NT2/D1 (cell line): ENCODE measurements around the gene DCP2.

ENCODE experiments used
- DNase-seq: peaks from one replicate; pipeline ENCODE4 v3.0.0-alpha.2; 2011; ENCODE audit warnings: low read depth, low spot score
- H3K27me3 ChIP-seq: 2 replicates; pipeline ENCODE4 v1.6.0; 2011; ENCODE audit warnings: mild to moderate bottlenecking; ENCODE audit not compliant: insufficient read length, insufficient read depth
- H3K36me3 ChIP-seq: 2 replicates; pipeline ENCODE4 v1.6.1; 2011; ENCODE audit warnings: mild to moderate bottlenecking, low read length, mixed read lengths; ENCODE audit not compliant: insufficient read depth, insufficient read length
- H3K4me1 ChIP-seq: 2 replicates; pipeline ENCODE4 v1.5.1; 2011; ENCODE audit not compliant: insufficient read depth, insufficient read length
- H3K4me3 ChIP-seq: 2 replicates; pipeline ENCODE4 v1.5.1; 2011; ENCODE audit warnings: low read depth; ENCODE audit not compliant: insufficient read length
- H3K9ac ChIP-seq: 2 replicates; pipeline ENCODE4 v1.6.0; 2011; ENCODE audit warnings: low read depth; ENCODE audit not compliant: insufficient read length
- H3K9me3 ChIP-seq: 2 replicates; pipeline ENCODE4 v1.5.1; 2011; ENCODE audit warnings: mild to moderate bottlenecking, low read length; ENCODE audit not compliant: insufficient read depth
- SUZ12 ChIP-seq: IDR thresholded peaks from 2 replicates; pipeline ENCODE4 v1.6.1; 2011; ENCODE audit not compliant: insufficient read length, insufficient read depth; ENCODE audit errors: extremely low read depth
- YY1 ChIP-seq: IDR thresholded peaks from 2 replicates; pipeline ENCODE4 v1.6.1; 2011; ENCODE audit not compliant: insufficient read length, insufficient read depth
- ZNF274 ChIP-seq: IDR thresholded peaks from 2 replicates; pipeline ENCODE4 v1.6.1; 2011; ENCODE audit warnings: mild to moderate bottlenecking, low read depth, low read length

DCP2 gene

DNA sequence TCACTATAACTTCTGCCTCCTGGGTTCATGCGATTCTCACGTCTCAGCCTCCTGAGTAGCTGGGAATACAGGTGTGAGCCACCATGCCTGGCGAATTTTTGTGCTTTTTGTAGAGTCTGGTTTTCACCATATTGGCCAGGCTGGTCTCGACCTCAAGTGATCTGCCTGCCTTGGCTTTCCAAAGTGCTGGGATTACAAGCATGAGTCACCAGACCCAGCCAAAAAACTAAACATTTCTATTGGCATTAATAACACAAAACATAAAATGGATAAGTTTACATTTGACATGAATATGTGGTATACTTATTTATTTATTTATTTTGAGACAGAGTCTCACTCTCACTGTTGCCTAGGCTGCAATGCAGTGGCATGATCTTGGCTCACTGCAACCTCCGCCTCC is 40.9 kb upstream of the DCP2 start:
- H3K4me1 ChIP-seq: no peaks in the 10 kb centered on the region
- H3K9ac ChIP-seq: no peak overlapping the region
- no peak for TF ChIP-seq ZNF274
- no peak for TF ChIP-seq SUZ12
- TF ChIP-seq YY1: no peak
- no peak overlapping the region for H3K4me3 ChIP-seq
- no peaks in the 10 kb centered on the region for H3K27me3 ChIP-seq
- H3K36me3 ChIP-seq: no peaks in the 10 kb centered on the region
- no peak for DNase-seq
- no peaks in the 10 kb centered on the region for H3K9me3 ChIP-seq

DNA sequence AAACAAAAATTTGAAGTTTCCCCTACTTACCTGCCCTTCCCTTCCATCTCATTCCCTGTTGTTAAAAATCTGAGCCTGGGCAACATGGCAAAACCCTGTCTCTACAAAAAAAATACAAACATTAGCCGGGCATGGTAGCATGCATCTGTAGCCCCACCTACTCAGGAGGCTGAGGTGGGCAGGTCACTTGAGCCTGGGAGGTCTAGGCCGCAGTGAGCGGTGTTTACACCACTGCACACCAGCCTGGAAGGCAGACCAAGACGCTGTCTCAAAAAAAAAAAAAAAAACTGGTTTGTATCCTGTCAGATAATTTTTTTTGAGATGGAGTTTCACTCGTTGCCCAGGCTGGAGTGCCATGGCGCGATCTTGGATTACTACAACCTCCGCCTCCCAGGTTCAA is 38.3 kb upstream of the DCP2 start:
- Histone ChIP-seq H3K4me3 (no peak overlapping the region), H3K27me3 (no peaks in the 10 kb centered on the region), H3K9me3 (no peaks in the 10 kb centered on the region), H3K4me1 (no peaks in the 10 kb centered on the region), H3K9ac (no peak overlapping the region), H3K36me3 (no peaks in the 10 kb centered on the region)
- TF ChIP-seq YY1: no peak
- no peak for TF ChIP-seq SUZ12
- TF ChIP-seq ZNF274: no peak
- DNase-seq: no peak

DNA sequence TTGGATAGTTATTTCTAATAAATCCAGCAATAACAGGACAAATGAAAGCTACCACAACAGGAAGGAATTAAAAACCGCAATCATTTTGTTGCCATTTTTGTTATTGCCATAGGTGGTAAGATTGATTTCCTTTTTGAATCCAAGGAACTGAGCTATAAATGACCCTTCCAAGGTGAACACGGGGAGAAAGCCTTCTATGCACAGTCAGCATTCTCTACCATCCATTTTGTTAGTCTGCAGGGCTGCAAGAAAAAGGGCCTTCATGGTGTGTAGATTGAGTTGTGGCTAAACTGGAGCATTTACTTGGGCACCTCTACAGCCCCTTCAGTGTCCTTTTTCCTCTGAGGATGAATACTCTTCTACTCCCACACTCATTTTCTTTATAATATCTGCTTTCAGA is 35.9 kb upstream of the DCP2 start:
- no peak for DNase-seq
- no peaks in the 10 kb centered on the region for H3K9me3 ChIP-seq
- no peak overlapping the region for H3K4me3 ChIP-seq
- TF ChIP-seq SUZ12: no peak
- no peak for TF ChIP-seq ZNF274
- TF ChIP-seq YY1: no peak
- H3K4me1 ChIP-seq: no peaks in the 10 kb centered on the region
- H3K27me3 ChIP-seq: no peaks in the 10 kb centered on the region
- H3K9ac ChIP-seq: no peak overlapping the region
- no peaks in the 10 kb centered on the region for H3K36me3 ChIP-seq

DNA sequence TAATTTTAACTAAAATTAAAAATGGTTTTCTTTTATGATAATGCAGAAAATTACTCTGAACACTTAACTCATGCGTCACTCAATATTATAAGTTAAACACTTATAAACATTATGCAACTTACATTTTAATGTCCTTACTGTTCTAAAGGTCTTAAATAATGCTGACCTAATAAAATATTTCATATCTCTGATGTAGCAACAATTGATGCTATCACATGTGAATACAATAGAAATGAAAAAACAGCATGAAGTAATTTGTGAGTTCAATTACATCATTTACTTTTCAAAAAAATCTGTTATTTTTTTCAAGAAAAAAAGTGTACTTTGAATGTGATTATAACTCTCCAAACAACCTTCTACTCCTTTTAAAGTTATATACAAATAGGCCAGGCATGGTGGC is 28.1 kb upstream of the DCP2 start:
- TF ChIP-seq YY1 (no peak), SUZ12 (no peak), ZNF274 (no peak)
- DNase-seq: no peak

DNA sequence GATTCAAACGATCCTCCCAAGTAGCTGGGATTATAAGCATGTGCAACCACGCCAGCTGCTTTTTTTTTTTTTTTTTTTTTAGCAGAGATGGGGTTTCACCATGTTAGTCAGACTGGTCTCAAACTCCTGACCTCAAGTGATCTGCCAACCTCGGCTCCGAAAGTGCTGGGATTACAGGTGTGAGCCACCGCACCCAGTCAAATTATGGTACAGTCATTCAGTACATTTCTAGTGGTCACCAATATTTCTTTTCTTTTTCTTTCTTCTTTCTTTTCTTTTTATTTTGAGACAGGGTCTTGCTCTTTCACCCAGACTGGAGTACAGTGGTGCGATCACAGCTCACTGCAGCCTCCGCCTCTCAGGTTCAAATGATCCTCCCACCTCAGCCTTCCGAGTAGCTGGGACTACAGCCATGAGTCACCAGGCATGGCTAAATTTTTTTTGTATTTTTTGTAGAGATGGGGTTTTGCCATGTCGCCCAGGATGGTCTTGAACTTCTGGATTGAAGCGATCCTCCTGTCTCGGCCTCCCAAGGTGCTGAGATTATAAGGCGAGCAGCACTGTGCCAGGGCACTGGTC is 25.4 kb upstream of the DCP2 start:
- Histone ChIP-seq H3K4me1 (no peaks in the 10 kb centered on the region), H3K36me3 (no peaks in the 10 kb centered on the region), H3K27me3 (no peaks in the 10 kb centered on the region), H3K4me3 (no peak overlapping the region), H3K9me3 (peaks cover 7% of the 10 kb centered on the region; the same call in 1 of the 2 replicates), H3K9ac (no peak overlapping the region)
- DNase-seq: no peak
- TF ChIP-seq SUZ12 (no peak), ZNF274 (no peak), YY1 (no peak)

More for the DNA sequence above, 28.1 kb upstream of the DCP2 start:
- Histone ChIP-seq H3K27me3 (no peaks in the 10 kb centered on the region), H3K36me3 (no peaks in the 10 kb centered on the region), H3K9ac (no peak overlapping the region), H3K4me3 (no peak overlapping the region), H3K9me3 (0 out of 2 replicates have a peak, but pooled peaks cover 2% of the 10 kb centered on the region), H3K4me1 (no peaks in the 10 kb centered on the region)

DNA sequence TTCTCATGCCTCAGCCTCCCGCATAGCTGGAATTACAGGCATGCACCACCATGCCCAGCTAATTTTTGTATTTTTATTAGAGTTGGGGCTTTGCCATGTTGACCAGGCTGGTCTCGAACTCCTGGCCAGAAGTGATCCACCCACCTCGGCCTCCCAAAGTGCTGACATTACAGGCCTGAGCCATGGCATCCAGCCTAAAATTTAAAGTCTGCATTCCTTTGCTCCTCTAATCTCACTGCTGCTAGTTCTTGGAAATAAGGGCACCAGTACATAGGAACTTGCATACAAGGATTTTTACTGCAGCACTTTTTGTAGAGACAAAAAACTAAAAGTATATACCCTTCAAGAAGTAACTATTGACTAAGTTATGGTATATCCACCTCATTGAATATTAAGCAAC is 20.0 kb upstream of the DCP2 start:
- Histone ChIP-seq H3K4me3 (no peak overlapping the region), H3K4me1 (no peaks in the 10 kb centered on the region), H3K9me3 (peaks cover 7% of the 10 kb centered on the region; the same call in 1 of the 2 replicates), H3K9ac (no peak overlapping the region), H3K36me3 (no peaks in the 10 kb centered on the region), H3K27me3 (no peaks in the 10 kb centered on the region)
- DNase-seq: no peak
- TF ChIP-seq SUZ12 (no peak), ZNF274 (no peak), YY1 (no peak)

DNA sequence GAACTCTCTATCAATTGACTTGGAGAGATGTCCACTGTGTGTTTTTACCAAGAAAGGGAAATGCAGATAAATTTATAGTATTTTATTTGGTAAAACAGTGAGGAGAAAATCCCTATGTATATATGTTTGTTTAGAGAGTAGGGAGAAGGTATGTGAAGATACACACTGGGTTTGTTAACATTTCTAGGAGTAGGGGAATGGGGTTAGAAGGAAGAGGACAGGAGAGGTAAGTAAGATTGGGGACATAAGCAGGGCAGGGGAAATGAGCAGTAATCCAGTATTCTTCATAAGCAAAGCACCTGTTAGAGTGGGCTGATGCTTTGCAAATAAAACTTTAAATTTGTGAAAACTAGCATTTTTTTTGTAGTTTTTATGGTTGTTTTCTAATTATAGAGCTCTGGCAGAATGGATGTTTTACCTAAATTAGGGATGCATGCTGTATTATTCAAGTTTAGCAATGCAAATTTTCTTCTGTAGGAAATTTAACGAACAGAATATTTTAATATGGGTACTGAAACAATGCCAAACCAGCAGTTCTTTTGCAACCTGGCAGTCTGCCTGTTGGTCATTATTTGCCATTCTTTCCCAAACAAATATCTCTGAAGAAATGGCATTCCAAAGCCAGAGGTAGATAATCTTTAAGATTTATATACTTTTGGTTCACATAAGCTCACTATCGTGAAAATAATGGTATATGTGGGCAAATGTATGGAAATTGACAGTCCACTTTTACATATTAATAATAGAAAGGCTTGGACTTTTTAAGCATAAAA is 19.4 kb upstream of the DCP2 start:
- Histone ChIP-seq H3K9ac (no peak overlapping the region), H3K4me3 (no peak overlapping the region), H3K27me3 (no peaks in the 10 kb centered on the region), H3K9me3 (peaks cover 7% of the 10 kb centered on the region; the same call in 1 of the 2 replicates), H3K4me1 (no peaks in the 10 kb centered on the region), H3K36me3 (no peaks in the 10 kb centered on the region)
- DNase-seq: no peak
- no peak for TF ChIP-seq ZNF274
- no peak for TF ChIP-seq YY1
- TF ChIP-seq SUZ12: no peak
